HUES48 (cell line): ENCODE results near the gene ME3.
"Not testable (repeated sequence)": the region's sequence is repeated elsewhere in the genome, so short reads cannot be mapped to it uniquely, and the experiment has no call there.

Experiments
- H3K27ac ChIP-seq: one replicate; pipeline ENCODE4 v1.7.0; 2013; ENCODE audit warnings: low read depth, low read length, inconsistent platforms
- H3K27me3 ChIP-seq: 2 replicates; pipeline ENCODE4 v1.6.1; 2013; ENCODE audit warnings: mild to moderate bottlenecking, low read length; ENCODE audit not compliant: control insufficient read depth, insufficient read depth
- H3K36me3 ChIP-seq: 2 replicates; pipeline ENCODE4 v1.6.1; 2013; ENCODE audit warnings: low read length; ENCODE audit not compliant: control insufficient read depth, insufficient read depth
- H3K4me1 ChIP-seq: 2 replicates; pipeline ENCODE4 v1.6.1; 2013; ENCODE audit warnings: mild to moderate bottlenecking, low read length; ENCODE audit not compliant: control insufficient read depth, insufficient read depth
- H3K4me3 ChIP-seq: 2 replicates; pipeline ENCODE4 v1.5.1; 2013; ENCODE audit warnings: mild to moderate bottlenecking, low read depth, low read length
- H3K9ac ChIP-seq: 2 replicates; pipeline ENCODE4 v1.6.1; 2013; ENCODE audit warnings: mild to moderate bottlenecking, low read depth, low read length, moderate library complexity
- H3K9me3 ChIP-seq: 2 replicates; pipeline ENCODE4 v1.6.1; 2013; ENCODE audit warnings: low read length; ENCODE audit not compliant: control insufficient read depth, insufficient read depth

ME3 gene

GRCh38 chr11:86440843-86441242, 231.6 kb downstream of the ME3 start:
- no peaks in the 10 kb centered on the region for H3K36me3 ChIP-seq
- no peaks in the 10 kb centered on the region for H3K4me1 ChIP-seq
- no peak overlapping the region for H3K9ac ChIP-seq
- H3K27ac ChIP-seq, result no peak overlapping the region
- no peak overlapping the region for H3K4me3 ChIP-seq
- H3K27me3 ChIP-seq, result no peaks in the 10 kb centered on the region
- H3K9me3 ChIP-seq, result no peaks in the 10 kb centered on the region

- Histone ChIP-seq H3K36me3 (no peaks in the 10 kb centered on the region), H3K4me3 (no peak overlapping the region), H3K9me3 (no peaks in the 10 kb centered on the region), H3K27ac (no peak overlapping the region), H3K9ac (no peak overlapping the region), H3K4me1 (no peaks in the 10 kb centered on the region), H3K27me3 (no peaks in the 10 kb centered on the region)
Observed at GRCh38 chr11:86440305-86440716, 232.1 kb downstream of the ME3 start.

- Histone ChIP-seq H3K9me3 (no peaks in the 10 kb centered on the region), H3K4me1 (no peaks in the 10 kb centered on the region), H3K4me3 (no peak overlapping the region), H3K36me3 (no peaks in the 10 kb centered on the region), H3K27ac (no peak overlapping the region), H3K9ac (no peak overlapping the region), H3K27me3 (no peaks in the 10 kb centered on the region)
Observed at GRCh38 chr11:86438685-86439084, 233.7 kb downstream of the ME3 start.

- Histone ChIP-seq H3K27me3 (no peaks in the 10 kb centered on the region), H3K27ac (no peak overlapping the region), H3K9me3 (no peaks in the 10 kb centered on the region), H3K9ac (no peak overlapping the region), H3K36me3 (no peaks in the 10 kb centered on the region), H3K4me1 (no peaks in the 10 kb centered on the region), H3K4me3 (no peak overlapping the region)
Observed at GRCh38 chr11:86435711-86436110, 236.7 kb downstream of the ME3 start.

GRCh38 chr11:86433361-86434095, 238.9 kb downstream of the ME3 start:
- H3K27me3 ChIP-seq, H3K9me3 ChIP-seq: not testable (repeated sequence)

GRCh38 chr11:86431258-86431657, 241.2 kb downstream of the ME3 start:
- H3K4me3 ChIP-seq, result no peak overlapping the region
- no peak overlapping the region for H3K9ac ChIP-seq
- no peaks in the 10 kb centered on the region for H3K27me3 ChIP-seq
- H3K27ac ChIP-seq, result no peak overlapping the region
- H3K4me1 ChIP-seq, result no peaks in the 10 kb centered on the region
- no peaks in the 10 kb centered on the region for H3K36me3 ChIP-seq
- no peaks in the 10 kb centered on the region for H3K9me3 ChIP-seq

More at GRCh38 chr11:86433361-86434095, 238.9 kb downstream of the ME3 start:
- H3K4me1 ChIP-seq, H3K9ac ChIP-seq, H3K27ac ChIP-seq, H3K4me3 ChIP-seq, H3K36me3 ChIP-seq: not testable (repeated sequence)

GRCh38 chr11:86427441-86427840, 245.0 kb downstream of the ME3 start:
- Histone ChIP-seq H3K36me3 (no peaks in the 10 kb centered on the region), H3K4me1 (no peaks in the 10 kb centered on the region), H3K9me3 (no peaks in the 10 kb centered on the region), H3K4me3 (no peak overlapping the region), H3K27ac (no peak overlapping the region), H3K9ac (no peak overlapping the region), H3K27me3 (no peaks in the 10 kb centered on the region)

- H3K4me3 ChIP-seq, H3K4me1 ChIP-seq, H3K36me3 ChIP-seq, H3K27me3 ChIP-seq, H3K9me3 ChIP-seq, H3K9ac ChIP-seq: not testable (repeated sequence)
- H3K27ac ChIP-seq, result peak overlapping the region; percentile 61
Observed at GRCh38 chr11:86423488-86423887, 248.9 kb downstream of the ME3 start.

- H3K4me1 ChIP-seq, result no peaks in the 10 kb centered on the region
Observed at GRCh38 chr11:86422371-86422770, 250.0 kb downstream of the ME3 start.

GRCh38 chr11:86421946-86422345, 250.5 kb downstream of the ME3 start:
- Histone ChIP-seq H3K9ac (no peak overlapping the region), H3K4me1 (no peaks in the 10 kb centered on the region), H3K27ac (peak overlapping the region; percentile 61), H3K36me3 (no peaks in the 10 kb centered on the region), H3K4me3 (no peak overlapping the region), H3K9me3 (no peaks in the 10 kb centered on the region), H3K27me3 (no peaks in the 10 kb centered on the region)

More at GRCh38 chr11:86422371-86422770, 250.0 kb downstream of the ME3 start:
- no peaks in the 10 kb centered on the region for H3K36me3 ChIP-seq
- no peaks in the 10 kb centered on the region for H3K9me3 ChIP-seq
- no peak overlapping the region for H3K9ac ChIP-seq
- H3K27ac ChIP-seq, result peak overlapping the region; percentile 61
- no peak overlapping the region for H3K4me3 ChIP-seq
- H3K27me3 ChIP-seq, result no peaks in the 10 kb centered on the region

- Histone ChIP-seq H3K9me3 (no peaks in the 10 kb centered on the region), H3K27me3 (no peaks in the 10 kb centered on the region), H3K4me3 (no peak overlapping the region), H3K9ac (no peak overlapping the region), H3K36me3 (no peaks in the 10 kb centered on the region), H3K4me1 (no peaks in the 10 kb centered on the region), H3K27ac (no peak overlapping the region)
Observed at GRCh38 chr11:86418917-86419316, 253.5 kb downstream of the ME3 start.
